ENCODE measurements around the gene RALGAPA2.

RALGAPA2 gene

GRCh38 chr20:20694591-20694990 is 17.9 kb downstream of the RALGAPA2 start:
- H3K4me3 ChIP-seq (ENCODE audit: low read depth, low read length) = no peak overlapping the region
- H3K9me3 ChIP-seq (ENCODE audit: control insufficient read depth, insufficient read depth, low read length) = no peaks in the 10 kb centered on the region
- H3K27me3 ChIP-seq (ENCODE audit: control insufficient read depth, insufficient read depth, low read length) = no peaks in the 10 kb centered on the region
- H3K36me3 ChIP-seq (ENCODE audit: control insufficient read depth, insufficient read depth, low read length) = no peaks in the 10 kb centered on the region
- no peak overlapping the region for H3K9ac ChIP-seq (ENCODE audit: low read depth, low read length)
- H3K4me1 ChIP-seq (ENCODE audit: control insufficient read depth, insufficient read depth, low read length) = no peaks in the 10 kb centered on the region

- Histone ChIP-seq H3K4me1 (ENCODE audit: control insufficient read depth, insufficient read depth, low read length) (no peaks in the 10 kb centered on the region), H3K4me3 (ENCODE audit: low read depth, low read length) (no peak overlapping the region), H3K9me3 (ENCODE audit: control insufficient read depth, insufficient read depth, low read length) (no peaks in the 10 kb centered on the region), H3K27me3 (ENCODE audit: control insufficient read depth, insufficient read depth, low read length) (no peaks in the 10 kb centered on the region), H3K9ac (ENCODE audit: low read depth, low read length) (no peak overlapping the region), H3K36me3 (ENCODE audit: control insufficient read depth, insufficient read depth, low read length) (no peaks in the 10 kb centered on the region)
Measured at GRCh38 chr20:20692587-20692986, 19.9 kb downstream of the RALGAPA2 start.

GRCh38 chr20:20691477-20692235 is 20.8 kb downstream of the RALGAPA2 start:
- Histone ChIP-seq H3K27me3 (ENCODE audit: control insufficient read depth, insufficient read depth, low read length) (no peaks in the 10 kb centered on the region), H3K4me1 (ENCODE audit: control insufficient read depth, insufficient read depth, low read length) (no peaks in the 10 kb centered on the region), H3K9me3 (ENCODE audit: control insufficient read depth, insufficient read depth, low read length) (no peaks in the 10 kb centered on the region), H3K36me3 (ENCODE audit: control insufficient read depth, insufficient read depth, low read length) (no peaks in the 10 kb centered on the region), H3K9ac (ENCODE audit: low read depth, low read length) (no peak overlapping the region), H3K4me3 (ENCODE audit: low read depth, low read length) (no peak overlapping the region)

- Histone ChIP-seq H3K27me3 (ENCODE audit: control insufficient read depth, insufficient read depth, low read length) (no peaks in the 10 kb centered on the region), H3K9ac (ENCODE audit: low read depth, low read length) (no peak overlapping the region), H3K9me3 (ENCODE audit: control insufficient read depth, insufficient read depth, low read length) (no peaks in the 10 kb centered on the region), H3K36me3 (ENCODE audit: control insufficient read depth, insufficient read depth, low read length) (no peaks in the 10 kb centered on the region), H3K4me1 (ENCODE audit: control insufficient read depth, insufficient read depth, low read length) (no peaks in the 10 kb centered on the region), H3K4me3 (ENCODE audit: low read depth, low read length) (no peak overlapping the region)
Measured at GRCh38 chr20:20690676-20691476, 21.6 kb downstream of the RALGAPA2 start.

- no peaks in the 10 kb centered on the region for H3K27me3 ChIP-seq (ENCODE audit: control insufficient read depth, insufficient read depth, low read length)
- H3K9ac ChIP-seq (ENCODE audit: low read depth, low read length) = no peak overlapping the region
- H3K4me3 ChIP-seq (ENCODE audit: low read depth, low read length) = no peak overlapping the region
- H3K4me1 ChIP-seq (ENCODE audit: control insufficient read depth, insufficient read depth, low read length) = no peaks in the 10 kb centered on the region
- H3K36me3 ChIP-seq (ENCODE audit: control insufficient read depth, insufficient read depth, low read length) = no peaks in the 10 kb centered on the region
- no peaks in the 10 kb centered on the region for H3K9me3 ChIP-seq (ENCODE audit: control insufficient read depth, insufficient read depth, low read length)
Measured at GRCh38 chr20:20687319-20687718, 25.1 kb downstream of the RALGAPA2 start.

- no peak overlapping the region for H3K4me3 ChIP-seq (ENCODE audit: low read depth, low read length)
- H3K9me3 ChIP-seq (ENCODE audit: control insufficient read depth, insufficient read depth, low read length) = no peaks in the 10 kb centered on the region
- H3K27me3 ChIP-seq (ENCODE audit: control insufficient read depth, insufficient read depth, low read length) = no peaks in the 10 kb centered on the region
- peaks cover 6% of the 10 kb centered on the region for H3K4me1 ChIP-seq (ENCODE audit: control insufficient read depth, insufficient read depth, low read length)
- no peak overlapping the region for H3K9ac ChIP-seq (ENCODE audit: low read depth, low read length)
- no peaks in the 10 kb centered on the region for H3K36me3 ChIP-seq (ENCODE audit: control insufficient read depth, insufficient read depth, low read length)
Measured at GRCh38 chr20:20685635-20686034, 26.8 kb downstream of the RALGAPA2 start.

GRCh38 chr20:20683481-20684321 is 28.7 kb downstream of the RALGAPA2 start:
- H3K9me3 ChIP-seq (ENCODE audit: control insufficient read depth, insufficient read depth, low read length) = no peaks in the 10 kb centered on the region
- H3K9ac ChIP-seq (ENCODE audit: low read depth, low read length) = no peak overlapping the region
- H3K36me3 ChIP-seq (ENCODE audit: control insufficient read depth, insufficient read depth, low read length) = no peaks in the 10 kb centered on the region
- H3K4me1 ChIP-seq (ENCODE audit: control insufficient read depth, insufficient read depth, low read length) = peaks cover 6% of the 10 kb centered on the region
- no peak overlapping the region for H3K4me3 ChIP-seq (ENCODE audit: low read depth, low read length)
- H3K27me3 ChIP-seq (ENCODE audit: control insufficient read depth, insufficient read depth, low read length) = no peaks in the 10 kb centered on the region

GRCh38 chr20:20683020-20683419 is 29.4 kb downstream of the RALGAPA2 start:
- Histone ChIP-seq H3K4me1 (ENCODE audit: control insufficient read depth, insufficient read depth, low read length) (peaks cover 6% of the 10 kb centered on the region), H3K36me3 (ENCODE audit: control insufficient read depth, insufficient read depth, low read length) (no peaks in the 10 kb centered on the region), H3K9ac (ENCODE audit: low read depth, low read length) (no peak overlapping the region), H3K4me3 (ENCODE audit: low read depth, low read length) (no peak overlapping the region), H3K9me3 (ENCODE audit: control insufficient read depth, insufficient read depth, low read length) (no peaks in the 10 kb centered on the region), H3K27me3 (ENCODE audit: control insufficient read depth, insufficient read depth, low read length) (no peaks in the 10 kb centered on the region)

GRCh38 chr20:20680991-20681508 is 31.4 kb downstream of the RALGAPA2 start:
- no peaks in the 10 kb centered on the region for H3K27me3 ChIP-seq (ENCODE audit: control insufficient read depth, insufficient read depth, low read length)
- no peaks in the 10 kb centered on the region for H3K36me3 ChIP-seq (ENCODE audit: control insufficient read depth, insufficient read depth, low read length)
- H3K9me3 ChIP-seq (ENCODE audit: control insufficient read depth, insufficient read depth, low read length) = no peaks in the 10 kb centered on the region
- H3K4me1 ChIP-seq (ENCODE audit: control insufficient read depth, insufficient read depth, low read length) = peaks cover 6% of the 10 kb centered on the region
- no peak overlapping the region for H3K4me3 ChIP-seq (ENCODE audit: low read depth, low read length)
- H3K9ac ChIP-seq (ENCODE audit: low read depth, low read length) = no peak overlapping the region

- Histone ChIP-seq H3K27me3 (ENCODE audit: control insufficient read depth, insufficient read depth, low read length) (no peaks in the 10 kb centered on the region), H3K4me3 (ENCODE audit: low read depth, low read length) (no peak overlapping the region), H3K36me3 (ENCODE audit: control insufficient read depth, insufficient read depth, low read length) (no peaks in the 10 kb centered on the region), H3K4me1 (ENCODE audit: control insufficient read depth, insufficient read depth, low read length) (peaks cover 6% of the 10 kb centered on the region), H3K9me3 (ENCODE audit: control insufficient read depth, insufficient read depth, low read length) (no peaks in the 10 kb centered on the region), H3K9ac (ENCODE audit: low read depth, low read length) (no peak overlapping the region)
Measured at GRCh38 chr20:20679316-20679715, 33.1 kb downstream of the RALGAPA2 start.

GRCh38 chr20:20677186-20677585 is 35.3 kb downstream of the RALGAPA2 start:
- H3K4me1 ChIP-seq (ENCODE audit: control insufficient read depth, insufficient read depth, low read length) = peaks cover 6% of the 10 kb centered on the region
- H3K36me3 ChIP-seq (ENCODE audit: control insufficient read depth, insufficient read depth, low read length) = no peaks in the 10 kb centered on the region
- no peak overlapping the region for H3K4me3 ChIP-seq (ENCODE audit: low read depth, low read length)
- no peak overlapping the region for H3K9ac ChIP-seq (ENCODE audit: low read depth, low read length)
- no peaks in the 10 kb centered on the region for H3K27me3 ChIP-seq (ENCODE audit: control insufficient read depth, insufficient read depth, low read length)
- H3K9me3 ChIP-seq (ENCODE audit: control insufficient read depth, insufficient read depth, low read length) = no peaks in the 10 kb centered on the region
